PC-9 (cell line): ENCODE measurements around the gene BCAS3.

Experiments used
- EZH2 ChIP-seq: fragments of 200-600 bp; sonication (generic); IDR thresholded peaks from 2 replicates; pipeline ENCODE4 v1.8.0; 2017; ENCODE audit warnings: antibody characterized with exemption, low read depth
- TF ChIP-seq, protein P1 (sequence below): fragments of 200-600 bp; sonication (generic); conservative IDR thresholded peaks from 2 replicates; pipeline ENCODE4 v1.6.1; 2017; ENCODE audit warnings: mixed run types, antibody characterized with exemption, mild to moderate bottlenecking, moderate library complexity

DNA sequence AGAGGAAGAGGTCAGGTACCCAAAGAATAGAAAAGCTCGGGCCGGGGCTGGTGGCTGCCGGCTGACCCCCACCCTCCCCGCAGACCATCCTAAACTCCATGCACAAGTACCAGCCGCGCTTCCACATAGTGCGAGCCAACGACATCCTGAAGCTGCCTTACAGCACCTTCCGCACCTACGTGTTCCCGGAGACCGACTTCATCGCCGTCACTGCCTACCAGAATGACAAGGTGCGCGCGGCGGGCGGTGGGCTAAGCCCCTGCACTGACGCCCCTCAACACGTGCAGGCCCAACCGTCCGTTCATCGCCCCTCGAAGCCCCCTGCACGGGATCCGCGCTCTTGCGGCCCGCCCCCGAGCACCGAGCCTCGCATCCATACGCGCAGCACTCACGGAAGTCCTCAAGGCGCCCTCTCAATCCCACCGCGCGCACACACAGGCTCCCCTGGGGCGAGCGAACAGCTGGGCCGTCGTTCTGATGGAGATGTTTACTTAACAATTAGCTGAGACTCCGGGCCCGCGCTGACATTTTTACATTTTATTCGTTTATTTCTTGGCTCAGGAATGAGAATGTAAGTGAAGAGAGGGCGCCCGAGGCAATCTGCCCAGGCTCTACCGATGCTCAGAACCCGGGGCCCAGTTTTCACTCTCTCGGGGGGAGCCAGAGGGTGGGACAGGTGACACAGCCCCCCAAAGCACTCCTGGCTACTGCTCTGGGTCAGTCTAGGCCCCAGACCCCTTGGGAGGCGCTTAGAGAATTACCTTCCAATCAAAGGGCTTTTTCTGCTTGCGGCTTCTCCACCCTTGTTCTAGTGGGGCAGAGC is 725.5 kb downstream of the BCAS3 start:
- TF ChIP-seq, protein P1, sequence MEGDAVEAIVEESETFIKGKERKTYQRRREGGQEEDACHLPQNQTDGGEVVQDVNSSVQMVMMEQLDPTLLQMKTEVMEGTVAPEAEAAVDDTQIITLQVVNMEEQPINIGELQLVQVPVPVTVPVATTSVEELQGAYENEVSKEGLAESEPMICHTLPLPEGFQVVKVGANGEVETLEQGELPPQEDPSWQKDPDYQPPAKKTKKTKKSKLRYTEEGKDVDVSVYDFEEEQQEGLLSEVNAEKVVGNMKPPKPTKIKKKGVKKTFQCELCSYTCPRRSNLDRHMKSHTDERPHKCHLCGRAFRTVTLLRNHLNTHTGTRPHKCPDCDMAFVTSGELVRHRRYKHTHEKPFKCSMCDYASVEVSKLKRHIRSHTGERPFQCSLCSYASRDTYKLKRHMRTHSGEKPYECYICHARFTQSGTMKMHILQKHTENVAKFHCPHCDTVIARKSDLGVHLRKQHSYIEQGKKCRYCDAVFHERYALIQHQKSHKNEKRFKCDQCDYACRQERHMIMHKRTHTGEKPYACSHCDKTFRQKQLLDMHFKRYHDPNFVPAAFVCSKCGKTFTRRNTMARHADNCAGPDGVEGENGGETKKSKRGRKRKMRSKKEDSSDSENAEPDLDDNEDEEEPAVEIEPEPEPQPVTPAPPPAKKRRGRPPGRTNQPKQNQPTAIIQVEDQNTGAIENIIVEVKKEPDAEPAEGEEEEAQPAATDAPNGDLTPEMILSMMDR, result no peak
- TF ChIP-seq EZH2, result no peak
